Breast epithelium (tissue), 4 donors: ENCODE data around the gene ENOX1. TPM values are rescaled to one million over a fixed set of nuclear protein-coding genes. Genes with fewer than 3 reads are reported as not detected.

ENCODE experiments used
- DNase-seq, 2 donors: peaks; one replicate each; pipeline ENCODE4 v3.0.0-alpha.2; 2019; ENCODE audit warnings: low spot score in 2 of 2
- H3K27ac ChIP-seq, 2 donors: fragments of 200-600 bp; sonication (generic) in 1 of 2; one replicate each; pipeline ENCODE4 v1.5.1; 2016 to 2019; ENCODE audit warnings: mild to moderate bottlenecking in 1 of 2
- H3K27me3 ChIP-seq, 2 donors: fragments of 200-600 bp; sonication (generic) in 1 of 2; one replicate each; pipeline versions ENCODE4 v1.5.1 to v1.6.0; 2017 to 2019; ENCODE audit warnings: control low read depth in 1 of 2, mild to moderate bottlenecking in 1 of 2
- H3K36me3 ChIP-seq: fragments of 200-600 bp; one replicate; pipeline ENCODE4 v1.5.1; 2019
- H3K4me1 ChIP-seq, 2 donors: fragments of 200-600 bp; sonication (generic); one replicate each; pipeline ENCODE4 v1.5.1; 2016 to 2019; ENCODE audit warnings: control low read depth in 1 of 2
- H3K4me3 ChIP-seq, 3 donors: fragments of 200-600 bp; sonication (generic); 1 replicate in 2 of 3; 2 replicates in 1 of 3; pipeline ENCODE4 v1.5.1; 2016 to 2019; ENCODE audit warnings: mild to moderate bottlenecking in 3 of 3, moderate library complexity in 2 of 3
- H3K9me3 ChIP-seq, 2 donors: fragments of 200-600 bp; sonication (generic) in 1 of 2; one replicate each; pipeline ENCODE4 v1.5.1; 2016 to 2019; ENCODE audit warnings: control low read depth in 1 of 2
- CTCF ChIP-seq, 3 donors: fragments of 450-650 bp; IDR thresholded peaks; one replicate each; pipeline ENCODE4 v1.5.1; 2016 to 2017; ENCODE audit warnings: antibody characterized with exemption in 3 of 3, mild to moderate bottlenecking in 3 of 3, moderate library complexity in 3 of 3
- POLR2A ChIP-seq: fragments of 450-650 bp; IDR thresholded peaks from one replicate; pipeline ENCODE4 v1.6.1; 2016; ENCODE audit warnings: antibody characterized with exemption, mild to moderate bottlenecking, moderate library complexity
- POLR2AphosphoS5 ChIP-seq, 3 donors: sonication (generic); formaldehyde crosslinking; IDR thresholded peaks; one replicate each; pipeline ENCODE4 v1.6.1; 2017; ENCODE audit warnings: antibody characterized with exemption in 3 of 3
- intact Hi-C: fragments of 100-400 bp; cut with DNase I; formaldehyde crosslinking; loops from one replicate; pipeline ENCODE4 v1.15.1; 2023; ENCODE audit warnings: low total_unique reads
- total RNA-seq, 3 donors: library from RNA; depleted of rRNA; stranded (reverse); fragments of >200 nt; gene quantifications; one replicate each; pipeline ENCODE4 v1.1.0, GENCODE V29; 2016

The ENOX1 gene
- total RNA-seq, 3 donors from 2014 or later: 1.9 to 2.3 (median 2.0) TPM

DNA sequence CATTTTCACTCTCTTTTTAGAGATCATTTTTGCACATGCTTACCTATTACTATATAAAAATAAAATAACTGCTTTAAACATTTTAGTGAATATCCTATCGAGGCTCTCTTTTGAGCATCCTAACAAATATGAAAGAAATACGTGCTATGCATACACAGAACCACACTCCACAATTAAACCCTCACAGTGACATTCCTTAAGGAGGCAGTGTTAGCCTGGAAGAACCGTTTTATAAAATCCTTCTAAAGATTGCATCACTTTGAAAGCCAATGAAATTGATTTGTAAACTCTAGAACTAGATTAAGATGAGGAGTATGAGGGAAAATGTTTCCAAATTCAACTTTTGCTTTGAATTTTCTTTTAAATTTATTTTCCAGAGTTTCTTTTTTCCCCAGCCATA is 11.1 kb upstream of the ENOX1 start:
- intact Hi-C loops: no loop called here
- Histone ChIP-seq H3K9me3 (no peaks in the 10 kb centered on the region), H3K27me3 (no peaks in the 10 kb centered on the region), H3K36me3 (no peaks in the 10 kb centered on the region), H3K27ac (no peak overlapping the region), H3K4me3 (no peak overlapping the region), H3K4me1 (no peaks in the 10 kb centered on the region)
- no peak for DNase-seq
- TF ChIP-seq CTCF (IDR thresholded peaks at IDR 0.05): no peak
- TF ChIP-seq POLR2AphosphoS5 (IDR thresholded peaks at IDR 0.05): no peak
- TF ChIP-seq POLR2A: no peak

DNA sequence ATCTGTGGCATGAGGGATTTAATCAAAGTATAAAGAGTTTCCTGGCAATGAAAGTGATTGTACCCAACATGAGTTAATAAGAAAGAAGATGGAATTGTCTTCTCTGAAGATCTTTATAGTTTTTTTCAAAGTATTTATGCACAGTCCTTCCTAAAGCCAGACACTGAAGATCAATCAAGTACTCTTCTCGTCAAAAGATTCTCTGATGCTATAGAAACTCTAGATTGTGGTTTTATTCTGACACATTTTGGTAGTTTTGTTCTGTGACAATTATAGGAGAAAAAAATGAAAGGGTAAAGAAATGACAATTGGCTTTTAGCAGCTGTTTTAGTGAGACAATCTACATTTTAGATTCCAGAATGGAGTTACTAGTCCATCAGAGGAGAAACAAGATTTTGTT is 10.4 kb upstream of the ENOX1 start:
- intact Hi-C loops: no loop called here
- DNase-seq: no peak
- H3K4me1 ChIP-seq: no peaks in the 10 kb centered on the region
- H3K36me3 ChIP-seq: no peaks in the 10 kb centered on the region
- no peaks in the 10 kb centered on the region for H3K9me3 ChIP-seq
- H3K4me3 ChIP-seq: no peak overlapping the region
- no peak overlapping the region for H3K27ac ChIP-seq
- H3K27me3 ChIP-seq: no peaks in the 10 kb centered on the region
- TF ChIP-seq POLR2AphosphoS5 (IDR thresholded peaks at IDR 0.05): no peak
- TF ChIP-seq CTCF (IDR thresholded peaks at IDR 0.05): no peak
- no peak for TF ChIP-seq POLR2A

GRCh38 chr13:43794416-43794815 is 7.6 kb upstream of the ENOX1 start:
- H3K4me1 ChIP-seq: no peaks in the 10 kb centered on the region
- TF ChIP-seq POLR2AphosphoS5 (IDR thresholded peaks at IDR 0.05) (no peak), POLR2A (no peak), CTCF (IDR thresholded peaks at IDR 0.05) (no peak)
- H3K4me3 ChIP-seq: no peak overlapping the region
- H3K27ac ChIP-seq: no peak overlapping the region
- H3K27me3 ChIP-seq: no peaks in the 10 kb centered on the region
- no peak for DNase-seq
- no peaks in the 10 kb centered on the region for H3K9me3 ChIP-seq
- H3K36me3 ChIP-seq: no peaks in the 10 kb centered on the region
- intact Hi-C loops: no loop called here

- Histone ChIP-seq H3K36me3 (no peaks in the 10 kb centered on the region), H3K27ac (no peak overlapping the region), H3K27me3 (no peaks in the 10 kb centered on the region), H3K4me3 (no peak overlapping the region), H3K9me3 (no peaks in the 10 kb centered on the region), H3K4me1 (no peaks in the 10 kb centered on the region)
- no peak for TF ChIP-seq POLR2AphosphoS5 (IDR thresholded peaks at IDR 0.05)
- no peak for TF ChIP-seq CTCF (IDR thresholded peaks at IDR 0.05)
- TF ChIP-seq POLR2A: no peak
- no peak for DNase-seq
- intact Hi-C loops: no loop called here
These were observed 5.5 kb upstream of the ENOX1 start for GRCh38 chr13:43792076-43792881.

DNA sequence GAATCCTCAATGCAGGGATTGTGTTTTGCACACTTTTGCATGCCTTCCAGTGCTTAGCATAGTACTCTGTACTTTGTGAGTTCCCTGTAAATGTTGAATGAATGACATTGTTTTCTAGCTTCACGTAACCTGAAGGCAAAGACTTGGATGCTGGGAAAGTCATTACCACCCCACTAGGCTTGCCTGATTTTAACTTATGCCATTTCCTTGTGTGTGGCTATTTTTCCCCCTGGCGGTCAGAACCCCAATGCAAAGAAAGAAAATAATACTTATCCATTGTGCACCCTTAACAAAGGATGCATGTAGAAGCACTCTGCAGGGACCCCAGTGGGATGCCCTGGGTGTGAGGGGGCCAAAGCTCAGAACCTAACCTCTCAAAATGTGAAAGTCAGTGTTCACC is 1.2 kb upstream of the ENOX1 start:
- TF ChIP-seq CTCF (IDR thresholded peaks at IDR 0.05): peak in 2 of 3 donors; percentile 20 to 48
- TF ChIP-seq POLR2AphosphoS5 (IDR thresholded peaks at IDR 0.05): no peak
- Histone ChIP-seq H3K4me1 (no peaks in the 10 kb centered on the region), H3K27me3 (no peaks in the 10 kb centered on the region), H3K27ac (no peak overlapping the region), H3K36me3 (no peaks in the 10 kb centered on the region), H3K9me3 (no peaks in the 10 kb centered on the region), H3K4me3 (no peak overlapping the region)
- DNase-seq: no peak
- intact Hi-C loops: no loop called here
